Stimulated activated CD8-positive, alpha-beta memory T cell treated with anti-CD3 and anti-CD28 coated beads, Interleukin-7, amount 100 ng/mL, for 4 hours (primary cell): ENCODE results near the gene TEX35.
A peak's percentile ranks its signal among the peaks of the same experiment; 100 is the strongest.
"Not testable (repeated sequence)": the region's sequence is repeated elsewhere in the genome, so short reads cannot be mapped to it uniquely, and the experiment has no call there.

Experiments used
- DNase-seq, 2 donors: peaks; one replicate each; pipeline ENCODE4 v3.0.0-alpha.2; 2020; ENCODE audit warnings: low read depth in 2 of 2

TEX35 gene

DNA sequence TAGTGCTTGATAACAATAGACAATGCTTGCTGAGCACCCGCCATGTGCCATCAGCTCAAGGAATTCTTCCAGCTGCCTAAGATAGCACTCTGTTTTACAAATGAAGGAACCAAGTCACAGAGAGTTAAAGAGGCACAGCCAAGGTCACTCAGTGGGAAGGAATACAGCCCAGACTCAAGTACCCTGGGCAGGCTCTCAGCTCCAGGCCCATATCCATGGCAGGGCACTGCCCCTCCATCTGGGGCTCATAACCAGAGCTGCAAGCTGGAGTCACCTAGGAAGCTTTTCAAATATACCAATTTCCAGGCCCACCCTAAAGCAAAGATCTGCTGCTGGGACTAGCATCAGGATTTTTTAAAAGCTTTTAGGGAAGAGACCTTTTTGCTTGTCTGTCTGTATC lies 17.8 kb upstream of the TEX35 start:
- DNase-seq: no peak

GRCh38 chr1:178495741-178496409 lies 17.0 kb upstream of the TEX35 start:
- DNase-seq: no peak

DNA sequence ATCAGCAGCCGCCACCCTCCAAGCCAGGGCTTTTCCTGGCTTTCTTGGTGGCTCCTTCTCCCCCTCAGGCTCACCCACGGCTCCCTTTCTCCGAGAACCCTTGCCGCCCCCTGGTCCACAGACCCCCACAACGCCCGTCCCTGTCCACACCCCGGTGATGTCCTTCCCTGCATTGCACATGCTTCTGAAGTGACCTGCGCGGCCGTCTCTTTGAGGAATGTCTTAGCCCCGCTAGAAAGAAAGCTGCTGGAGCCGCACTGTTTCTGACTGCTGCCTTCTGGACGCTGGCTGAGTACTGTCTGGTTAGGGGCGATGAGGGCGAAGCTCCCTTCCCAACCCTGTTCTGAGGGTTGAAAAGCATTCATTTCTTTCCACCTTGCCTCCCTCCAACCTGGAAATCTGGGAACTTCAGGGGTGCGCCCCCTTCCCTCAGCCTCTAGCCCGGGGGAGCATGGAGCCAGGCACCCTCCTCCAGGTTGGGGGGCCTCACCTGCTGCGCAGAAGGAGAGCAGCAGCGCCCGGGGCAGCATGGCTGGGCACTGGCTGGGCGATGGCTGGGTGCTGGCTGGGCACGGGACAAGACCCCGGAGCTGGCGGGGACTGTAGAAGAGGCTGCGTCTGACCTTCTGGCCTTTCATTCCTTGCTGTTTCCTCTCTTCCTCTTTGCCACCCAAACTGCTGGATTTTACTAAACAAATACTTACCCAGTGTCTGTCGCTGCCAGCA lies 16.3 kb upstream of the TEX35 start, which contains the start of gene CLEC20A:
CLEC20A (minus strand) TSS at position 555 of the 726 bp plus-strand sequence; CDS start at position 530, 25 bp downstream.
- DNase-seq: no peak

DNA sequence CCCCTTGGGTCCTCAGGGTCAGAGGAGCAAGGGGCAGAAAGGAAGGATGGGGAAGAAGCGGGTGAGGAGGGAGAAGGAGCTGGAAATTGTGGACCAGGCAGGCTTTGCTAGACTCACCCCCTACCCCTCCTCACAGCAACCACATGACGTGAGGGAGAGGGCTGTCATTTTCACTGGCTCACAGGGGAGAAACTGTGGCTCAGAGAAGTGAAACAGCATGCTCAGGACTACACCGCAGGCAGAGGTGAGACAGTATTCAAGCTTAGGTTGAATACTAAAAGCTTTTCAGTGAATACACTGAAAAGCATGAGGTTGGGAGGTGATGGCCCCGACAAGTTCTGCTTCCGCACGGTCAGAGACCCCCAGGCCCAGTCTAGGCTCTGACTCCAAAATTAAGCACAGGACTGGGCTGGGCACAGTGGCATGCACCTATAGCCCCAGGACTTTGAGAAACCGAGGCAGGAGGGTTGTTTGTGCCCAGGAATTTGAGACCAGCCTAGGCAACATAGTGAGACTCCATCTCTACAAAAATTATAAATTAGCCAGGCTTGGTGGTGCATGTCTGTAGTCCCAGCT lies 14.9 kb upstream of the TEX35 start:
- DNase-seq: no peak

DNA sequence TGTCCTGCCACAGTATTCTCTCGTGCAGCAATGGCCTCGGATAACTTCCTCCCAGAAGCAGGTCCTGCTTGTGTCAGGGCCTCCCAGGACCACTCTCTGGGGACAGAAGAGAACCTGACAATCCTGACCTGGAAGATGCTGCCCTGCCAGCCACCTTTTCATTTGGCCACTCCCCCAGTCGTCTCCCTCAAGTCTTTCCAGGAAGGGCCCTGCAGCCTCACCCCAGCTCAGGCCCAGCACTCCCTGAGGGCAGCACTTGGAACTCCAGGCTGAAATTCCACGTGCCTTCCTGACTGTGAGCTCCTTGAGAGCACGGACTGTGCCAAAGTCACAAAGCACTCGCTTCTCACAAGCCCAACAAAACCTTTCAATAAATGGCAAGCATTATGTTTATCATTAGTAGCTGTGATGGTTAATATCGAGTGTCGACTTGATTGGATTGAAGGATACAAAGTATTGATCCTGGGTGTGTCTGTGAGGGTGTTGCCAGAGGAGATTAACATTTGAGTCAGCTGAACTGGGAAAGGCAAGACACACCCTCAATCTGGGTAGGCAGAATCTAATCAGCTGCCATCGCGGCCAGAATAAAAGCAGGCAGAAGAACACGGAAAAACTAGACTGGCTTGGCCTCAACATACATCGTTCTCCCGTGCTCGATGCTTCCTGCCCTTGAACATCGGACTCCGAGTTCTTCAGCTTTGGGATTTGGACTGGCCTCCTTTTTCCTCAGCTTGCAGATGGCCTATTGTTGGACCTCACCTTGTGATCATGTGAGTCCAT lies 13.8 kb upstream of the TEX35 start:
- no peak for DNase-seq

GRCh38 chr1:178500091-178500770 lies 12.7 kb upstream of the TEX35 start:
- DNase-seq: no peak

- no peak for DNase-seq
Measured at GRCh38 chr1:178500936-178501554, 11.9 kb upstream of the TEX35 start.

GRCh38 chr1:178501705-178502329 lies 11.1 kb upstream of the TEX35 start:
- peak; percentile 3 to 16 for DNase-seq

GRCh38 chr1:178502330-178502714 lies 10.6 kb upstream of the TEX35 start:
- DNase-seq: no peak

DNA sequence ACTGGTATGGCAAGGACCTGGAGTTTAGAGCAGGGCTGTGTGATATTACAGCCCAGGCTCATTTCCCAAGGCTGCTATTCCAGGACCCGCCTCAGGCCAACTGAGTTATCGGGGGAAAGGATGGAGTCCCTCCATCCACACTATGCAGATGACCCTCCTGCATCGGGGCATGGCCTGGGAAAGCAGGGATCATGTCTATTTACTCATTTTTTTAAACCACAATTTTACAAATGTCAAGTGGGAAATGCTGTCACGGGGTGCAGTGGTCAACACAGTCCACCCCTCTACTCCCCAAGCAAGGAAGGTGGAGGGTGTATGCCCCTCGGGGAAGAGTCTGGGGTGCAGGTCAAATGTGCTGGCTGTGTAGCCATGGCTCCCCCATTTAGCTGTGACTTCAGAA lies 10.1 kb upstream of the TEX35 start:
- DNase-seq: no peak

DNA sequence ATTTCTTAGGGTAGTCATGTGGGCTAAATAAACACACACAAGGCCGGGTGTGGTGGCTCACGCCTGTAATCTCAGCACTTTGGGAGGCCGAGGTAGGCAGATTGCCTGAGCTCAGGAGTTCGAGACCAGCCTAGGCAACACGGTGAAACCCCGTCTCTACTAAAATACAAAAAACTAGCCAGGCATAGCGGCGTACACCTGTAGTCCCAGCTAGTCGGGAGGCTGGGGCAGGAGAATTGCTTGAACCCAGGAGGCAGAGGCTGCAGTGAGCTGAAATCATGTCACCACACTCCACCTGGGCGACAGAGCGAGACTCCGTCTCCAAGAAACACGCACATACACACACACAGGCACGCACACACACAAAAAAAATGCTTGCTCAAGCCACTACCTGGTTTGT lies 9.6 kb upstream of the TEX35 start:
- DNase-seq: not testable (repeated sequence)

DNA sequence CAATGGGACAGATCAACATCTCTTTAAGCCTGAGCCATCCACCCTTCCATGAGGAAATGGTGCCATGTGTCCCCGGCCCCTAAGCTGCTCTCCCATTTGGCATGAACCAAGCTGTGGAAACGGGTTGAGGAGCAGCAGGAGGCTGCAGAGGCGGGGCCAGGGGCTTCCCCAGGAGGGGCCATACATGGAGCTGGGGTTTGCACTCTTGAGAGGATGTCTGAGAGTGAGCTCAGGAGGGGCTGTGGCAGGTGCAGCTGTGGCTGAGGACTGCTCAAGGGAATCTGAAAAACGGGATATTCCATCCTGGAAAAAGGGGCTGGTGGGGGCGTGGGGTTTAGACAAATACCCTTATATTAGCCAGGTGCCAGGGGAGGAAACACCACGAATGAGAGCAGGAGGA lies 9.1 kb upstream of the TEX35 start:
- DNase-seq: no peak

- no peak for DNase-seq
Measured at GRCh38 chr1:178504286-178504685, 8.6 kb upstream of the TEX35 start.

GRCh38 chr1:178506177-178506576 lies 6.7 kb upstream of the TEX35 start:
- DNase-seq: no peak

DNA sequence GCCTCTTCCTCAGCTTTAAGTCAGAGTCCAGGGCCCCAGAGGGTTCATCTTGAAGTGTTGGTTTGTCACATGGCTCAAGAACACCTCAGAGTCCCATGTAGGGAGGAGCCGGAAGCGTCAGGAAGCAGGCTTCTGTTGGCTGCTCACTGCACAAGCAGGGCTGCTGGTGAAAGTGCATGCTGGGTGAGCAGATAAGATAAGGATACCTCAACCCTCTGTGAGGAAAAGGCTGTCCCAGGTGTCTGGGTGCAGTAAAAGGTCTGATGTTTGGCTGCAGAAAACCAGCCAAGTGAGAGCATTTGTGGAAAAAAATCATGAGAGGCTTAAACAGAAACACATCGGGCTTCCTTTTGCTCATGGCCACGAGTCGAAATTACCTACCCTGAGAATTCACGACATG lies 6.2 kb upstream of the TEX35 start:
- no peak for DNase-seq

DNA sequence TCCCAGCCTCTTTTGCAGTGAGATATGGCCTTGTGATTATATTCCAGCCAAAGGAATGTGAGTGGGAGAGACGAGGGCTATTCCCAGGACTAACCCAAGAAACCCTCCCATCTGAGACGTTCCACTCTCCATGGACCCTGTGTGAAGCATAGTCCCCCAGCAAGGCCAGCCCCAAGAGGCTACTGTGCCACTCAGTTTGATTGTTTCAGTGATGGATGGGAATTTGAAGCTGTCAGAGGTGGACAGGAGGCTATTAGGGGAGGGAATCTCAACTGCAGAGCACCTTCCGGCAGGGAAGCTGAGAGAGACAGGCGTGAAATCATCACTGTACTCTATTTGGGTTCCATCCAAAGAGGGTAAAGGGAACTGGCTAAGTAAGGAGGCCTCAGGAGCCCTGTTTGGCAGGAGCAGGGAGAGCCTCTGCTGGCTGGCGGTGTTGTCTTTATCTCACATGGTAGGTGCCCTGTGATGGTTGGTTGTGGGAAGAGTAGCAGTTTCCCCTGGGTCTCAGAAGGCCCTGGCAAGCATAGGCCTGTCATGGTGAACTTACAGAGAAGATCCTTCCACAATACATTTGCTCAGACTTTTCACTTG lies 3.4 kb upstream of the TEX35 start:
- DNase-seq: no peak

DNA sequence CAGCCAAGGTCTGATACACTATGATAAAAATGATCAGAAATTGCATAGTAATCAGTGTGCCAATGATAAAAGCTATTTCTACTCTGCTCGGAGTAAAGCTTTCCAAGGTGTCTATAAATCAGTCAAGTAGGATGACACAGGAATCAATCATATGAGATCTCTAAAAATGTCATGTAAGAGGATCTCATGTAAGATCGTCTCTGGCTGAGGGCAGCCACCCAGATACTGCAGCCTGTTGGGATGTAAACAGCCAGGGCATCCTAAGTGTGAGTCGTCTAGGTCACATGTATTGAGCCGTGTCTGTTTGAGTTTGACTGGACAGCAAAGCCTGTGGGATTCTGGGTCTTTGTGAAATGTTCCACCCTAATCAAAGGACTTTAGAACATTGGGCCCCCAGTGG lies 2.8 kb upstream of the TEX35 start:
- no peak for DNase-seq

GRCh38 chr1:178513278-178513983 lies 522 bp downstream of the TEX35 start:
- DNase-seq: no peak

GRCh38 chr1:178516110-178516509 lies 3.2 kb downstream of the TEX35 start:
- DNase-seq: no peak

DNA sequence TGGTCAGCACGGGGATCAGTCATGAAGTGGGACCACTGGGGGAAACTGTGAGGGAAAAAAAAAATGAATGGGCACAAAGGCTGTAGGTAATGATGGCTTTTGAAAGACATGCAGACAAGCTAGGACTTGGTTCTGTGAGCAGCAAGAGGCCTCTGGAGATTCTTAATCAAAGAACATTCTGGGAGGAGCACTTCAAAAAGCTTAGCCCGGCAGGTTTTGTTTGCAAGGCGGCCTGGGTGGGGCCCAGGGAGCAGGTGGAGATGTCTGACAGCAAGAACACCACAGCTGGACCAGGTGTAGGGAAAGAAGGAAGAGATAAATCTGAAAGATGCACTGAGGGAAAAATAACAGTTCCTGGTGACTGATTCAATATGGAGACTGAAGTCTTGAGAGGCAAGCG lies 6.0 kb downstream of the TEX35 start:
- no peak for DNase-seq
